Measurements from ENCODE around the gene DDIT3. TPM values are rescaled to one million over a fixed set of nuclear protein-coding genes. Genes with fewer than 3 reads are reported as not detected.
"Not testable (repeated sequence)": the region's sequence is repeated elsewhere in the genome, so short reads cannot be mapped to it uniquely, and the experiment has no call there.

Gene DDIT3
- total RNA-seq, 1 donor from 2014 or later = 19.2 TPM

DNA sequence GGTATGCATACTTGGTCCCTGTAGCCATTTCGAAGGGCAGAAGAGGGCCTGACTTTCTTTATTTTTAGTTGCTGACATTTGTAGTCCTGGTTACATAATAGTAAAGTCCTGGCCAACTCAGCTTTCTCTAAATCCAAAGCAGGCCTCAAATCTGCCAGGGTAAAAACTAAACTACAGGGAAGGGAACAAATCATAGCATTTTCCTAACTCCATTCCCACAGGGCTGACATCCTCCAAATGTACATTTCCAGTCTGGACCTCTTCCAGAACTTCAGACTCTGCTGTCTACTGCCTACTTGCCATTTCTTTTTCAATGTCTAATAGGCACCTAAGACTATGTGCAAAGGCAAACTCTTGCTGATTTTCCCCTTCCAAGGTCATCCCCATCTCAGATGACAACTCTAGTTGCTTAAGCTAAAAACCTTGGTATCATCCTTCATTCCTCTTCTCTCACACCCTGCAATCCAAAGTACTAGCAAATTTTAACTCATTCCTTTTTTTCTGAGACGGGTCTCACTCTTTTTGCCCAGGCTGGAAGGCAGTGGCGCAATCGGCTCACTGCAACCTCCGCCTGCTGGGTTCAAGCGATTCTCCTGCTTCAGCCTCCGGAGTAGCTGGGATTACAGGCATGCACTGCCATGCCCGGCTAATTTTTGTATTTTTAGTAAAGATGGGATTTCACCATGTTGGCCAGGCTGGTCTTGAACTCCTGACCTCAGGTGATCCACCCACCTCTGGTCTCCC, 2.0 kb downstream of the DDIT3 start:
- ATAC-seq (no peak), DNase-seq (ENCODE audit: missing footprints) (no peak)
- intact Hi-C loops (cut with DNase I) = no loop called here

DNA sequence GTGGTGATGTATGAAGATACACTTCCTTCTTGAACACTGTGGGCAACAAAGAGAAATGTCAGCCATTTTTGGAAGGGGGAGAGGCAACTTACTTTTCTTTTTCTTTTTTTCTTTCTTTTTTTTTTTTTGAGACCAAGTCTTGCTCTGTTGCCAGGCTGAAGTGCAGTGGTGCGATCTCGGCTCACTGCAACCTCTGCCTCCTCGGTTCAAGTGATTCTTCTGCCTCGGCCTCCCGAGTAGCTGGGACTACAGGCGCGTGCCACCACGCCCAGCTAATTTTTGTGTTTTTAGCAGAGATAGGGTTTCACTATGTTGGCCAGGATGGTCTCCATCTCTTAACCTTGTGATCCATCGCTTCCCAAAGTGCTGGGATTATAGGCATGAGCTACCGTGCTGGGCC, 2.6 kb downstream of the DDIT3 start:
- ATAC-seq; intact Hi-C loops (cut with DNase I); DNase-seq (ENCODE audit: missing footprints): not testable (repeated sequence)

DNA sequence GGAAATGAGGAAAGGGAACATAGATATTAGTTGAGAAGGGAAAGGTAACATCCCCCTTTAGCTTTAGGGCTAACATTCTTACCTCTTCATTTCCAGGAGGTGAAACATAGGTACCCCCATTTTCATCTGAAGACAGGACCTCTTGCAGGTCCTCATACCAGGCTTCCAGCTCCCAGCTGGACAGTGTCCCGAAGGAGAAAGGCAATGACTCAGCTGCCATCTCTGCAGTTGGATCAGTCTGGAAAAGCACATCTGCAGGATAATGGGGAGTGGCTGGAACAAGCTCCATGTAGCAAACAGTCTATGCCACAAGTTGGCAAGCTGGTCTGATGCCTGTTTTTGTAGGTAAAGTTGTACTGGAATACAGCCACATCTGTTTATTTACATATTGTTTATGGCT, 3.1 kb downstream of the DDIT3 start:
- DNase-seq (ENCODE audit: missing footprints) (no peak), ATAC-seq (no peak)
- intact Hi-C loops (cut with DNase I) = no loop called here

DNA sequence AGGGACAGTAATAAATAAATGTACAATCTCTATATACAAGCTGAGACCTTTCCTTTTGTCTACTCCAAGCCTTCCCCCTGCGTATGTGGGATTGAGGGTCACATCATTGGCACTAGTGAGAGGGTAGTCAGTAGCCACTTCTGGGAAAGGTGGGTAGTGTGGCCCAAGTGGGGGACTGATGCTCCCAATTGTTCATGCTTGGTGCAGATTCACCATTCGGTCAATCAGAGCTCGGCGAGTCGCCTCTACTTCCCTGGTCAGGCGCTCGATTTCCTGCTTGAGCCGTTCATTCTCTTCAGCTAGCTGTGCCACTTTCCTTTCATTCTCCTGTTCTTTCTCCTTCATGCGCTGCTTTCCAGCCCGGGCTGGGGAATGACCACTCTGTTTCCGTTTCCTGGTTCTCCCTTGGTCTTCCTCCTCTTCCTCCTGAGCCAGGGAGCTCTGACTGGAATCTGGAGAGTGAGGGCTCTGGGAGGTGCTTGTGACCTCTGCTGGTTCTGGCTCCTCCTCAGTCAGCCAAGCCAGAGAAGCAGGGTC, 3.6 kb downstream of the DDIT3 start:
- ATAC-seq (no peak), DNase-seq (ENCODE audit: missing footprints) (no peak)
- intact Hi-C loops (cut with DNase I) = no loop called here

DNA sequence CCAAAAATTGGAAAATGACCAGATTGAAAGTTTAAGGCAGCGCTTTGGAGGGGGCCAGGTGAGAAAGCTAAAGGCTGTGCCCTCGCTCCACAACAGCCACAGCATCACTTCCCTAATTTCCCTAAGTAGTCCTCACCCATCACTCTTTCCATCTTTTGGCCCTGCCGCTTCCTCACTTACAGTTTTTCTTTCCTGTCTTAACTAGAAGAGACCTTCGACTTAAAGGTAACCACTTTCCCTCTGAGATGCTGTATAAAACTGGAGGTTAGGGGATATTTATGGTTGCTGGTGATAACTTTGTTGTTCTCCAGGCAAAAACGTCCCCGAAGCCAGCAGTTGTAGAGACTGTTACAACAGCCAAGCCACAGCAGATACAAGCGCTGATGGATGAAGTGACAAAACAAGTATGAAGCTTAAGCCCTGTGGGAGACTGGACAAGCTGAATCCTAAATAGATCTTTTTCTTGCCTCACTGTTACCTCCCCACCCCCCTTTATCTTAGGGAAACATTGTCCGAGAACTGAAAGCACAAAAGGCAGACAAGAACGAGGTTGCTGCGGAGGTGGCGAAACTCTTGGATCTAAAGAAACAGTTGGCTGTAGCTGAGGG, 4.3 kb downstream of the DDIT3 start:
- DNase-seq (ENCODE audit: missing footprints) (no peak), ATAC-seq (no peak)
- intact Hi-C loops (cut with DNase I) = no loop called here

DNA sequence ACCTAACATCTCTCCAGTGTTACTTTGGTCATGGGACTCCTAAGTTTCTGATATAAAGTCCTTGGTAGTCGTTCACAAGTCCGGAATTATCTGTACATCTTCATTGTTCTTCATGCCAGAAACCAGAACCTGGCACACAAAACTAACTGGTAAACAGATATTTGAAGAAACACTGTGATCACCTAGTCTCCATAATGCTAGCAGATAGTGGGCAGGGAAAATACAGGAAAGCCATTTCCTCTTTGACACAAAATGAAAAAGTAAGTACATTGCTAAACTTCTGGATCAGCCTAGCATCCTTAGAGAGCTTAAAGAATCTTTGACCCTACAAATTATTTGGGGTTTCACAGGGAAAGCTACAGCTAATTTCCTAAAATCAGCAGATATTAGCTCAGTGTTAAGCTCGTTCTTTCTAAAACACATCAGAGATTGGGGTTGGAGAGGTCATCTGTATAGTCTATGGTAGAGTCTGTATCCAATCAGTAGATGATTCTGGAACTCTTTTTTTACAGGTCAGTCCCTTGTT, 4.8 kb downstream of the DDIT3 start:
- ATAC-seq = no peak
- DNase-seq (ENCODE audit: missing footprints) = no peak
- intact Hi-C loops (cut with DNase I) = no loop called here

DNA sequence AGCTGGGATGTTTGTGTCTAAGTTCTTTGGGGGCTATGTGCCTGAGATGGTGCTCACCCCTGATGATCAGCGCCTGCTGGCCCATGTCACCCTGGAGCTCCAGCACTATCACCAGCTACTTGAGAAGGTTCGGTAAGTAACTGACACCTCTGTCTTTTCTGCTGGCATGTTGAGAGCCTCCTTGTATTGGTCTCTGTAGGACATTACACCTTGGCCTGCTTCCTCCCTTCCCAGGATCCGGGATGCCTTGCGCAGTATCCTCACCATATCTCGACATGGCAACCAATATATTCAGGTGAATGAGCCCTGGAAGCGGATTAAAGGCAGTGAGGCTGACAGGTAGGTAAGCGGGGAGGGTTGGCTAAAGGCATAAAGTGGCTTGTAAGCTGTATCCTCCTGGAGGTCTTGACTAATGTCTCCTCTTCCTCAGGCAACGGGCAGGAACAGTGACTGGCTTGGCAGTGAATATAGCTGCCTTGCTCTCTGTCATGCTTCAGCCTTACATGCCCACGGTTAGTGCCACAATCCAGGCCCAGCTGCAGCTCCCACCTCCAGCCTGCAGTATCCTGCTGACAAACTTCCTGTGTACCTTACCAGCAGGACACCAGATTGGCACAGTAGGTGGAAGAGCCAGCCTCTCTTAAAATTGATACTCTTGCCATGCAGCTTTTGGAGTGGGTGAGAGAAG, 5.5 kb downstream of the DDIT3 start:
- intact Hi-C loops (cut with DNase I) = no loop called here
- DNase-seq (ENCODE audit: missing footprints) (no peak), ATAC-seq (no peak)

DNA sequence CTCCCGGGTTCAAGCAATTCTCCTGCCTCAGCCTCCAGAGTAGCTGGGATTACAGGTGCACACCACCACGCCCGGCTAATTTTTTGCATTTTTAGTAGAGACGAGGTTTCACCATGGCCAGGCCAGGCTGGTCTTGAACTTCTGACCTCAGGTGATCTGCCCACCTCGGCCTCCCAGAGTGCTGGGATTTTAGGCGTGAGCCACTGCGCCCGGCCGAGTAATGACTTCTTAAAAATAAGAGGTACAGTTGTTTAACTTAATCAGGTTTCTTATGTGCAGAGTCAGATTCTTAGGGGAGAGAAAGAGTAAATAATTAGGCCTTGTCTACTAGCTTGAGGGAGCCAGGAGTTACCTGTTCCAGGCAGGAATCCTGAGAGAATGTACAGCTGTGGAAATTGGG, 6.1 kb downstream of the DDIT3 start:
- DNase-seq (ENCODE audit: missing footprints); intact Hi-C loops (cut with DNase I); ATAC-seq: not testable (repeated sequence)

DNA sequence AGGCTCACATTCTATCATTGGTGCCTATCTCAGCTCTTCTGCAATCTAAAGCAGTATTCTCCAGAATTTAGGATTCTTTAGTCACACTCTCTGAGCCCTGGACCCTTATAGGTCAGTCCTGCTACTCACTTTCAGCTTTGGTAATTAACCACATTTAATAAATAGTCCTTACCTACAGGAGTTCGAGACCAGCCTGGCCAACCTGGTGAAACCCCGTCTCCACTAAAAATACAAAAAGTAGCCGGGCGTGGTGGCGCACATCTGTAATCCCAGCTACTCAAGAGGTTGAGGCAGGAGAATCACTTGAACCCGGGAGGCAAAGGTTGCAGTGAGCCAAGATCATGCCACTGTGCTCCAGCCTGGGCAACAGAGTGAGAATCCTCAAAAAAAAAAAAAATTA, 6.6 kb downstream of the DDIT3 start:
- ATAC-seq; DNase-seq (ENCODE audit: missing footprints); intact Hi-C loops (cut with DNase I): not testable (repeated sequence)

DNA sequence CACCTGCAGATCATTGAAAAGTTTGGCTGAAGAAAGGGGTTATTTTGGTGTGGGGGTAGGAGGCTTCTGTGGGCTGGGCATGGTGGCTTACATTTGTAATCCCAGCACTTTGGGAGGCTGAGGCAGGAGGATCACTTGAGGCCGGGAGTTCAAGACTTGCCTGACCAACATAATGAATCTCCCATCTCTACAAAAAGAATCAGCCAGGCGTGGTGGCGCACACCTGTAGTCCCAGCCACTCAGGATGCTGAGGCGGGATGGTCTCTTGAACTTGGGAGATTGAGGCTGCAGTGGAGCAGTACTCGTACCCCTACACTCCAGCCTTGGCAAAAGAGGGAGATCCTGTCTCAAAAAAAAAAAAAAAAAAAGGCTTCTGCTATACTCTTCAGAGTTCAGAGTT, 7.0 kb downstream of the DDIT3 start:
- no peak for ATAC-seq
- intact Hi-C loops (cut with DNase I) = no loop called here
- no peak for DNase-seq (ENCODE audit: missing footprints)

DNA sequence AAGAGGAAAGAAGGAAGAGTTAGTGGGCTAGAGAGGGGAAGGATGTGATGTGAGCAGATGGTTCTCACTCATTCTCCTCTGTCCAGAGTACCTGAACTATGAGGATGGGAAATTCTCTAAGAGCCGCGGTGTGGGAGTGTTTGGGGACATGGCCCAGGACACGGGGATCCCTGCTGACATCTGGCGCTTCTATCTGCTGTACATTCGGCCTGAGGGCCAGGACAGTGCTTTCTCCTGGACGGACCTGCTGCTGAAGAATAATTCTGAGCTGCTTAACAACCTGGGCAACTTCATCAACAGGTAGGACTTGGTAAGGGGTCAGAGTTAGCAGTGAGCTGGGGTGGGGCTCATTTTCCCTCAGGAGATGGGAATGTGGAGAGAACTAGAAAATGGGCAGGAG, 7.6 kb downstream of the DDIT3 start:
- ATAC-seq = no peak
- DNase-seq (ENCODE audit: missing footprints) = no peak
- intact Hi-C loops (cut with DNase I) = no loop called here

DNA sequence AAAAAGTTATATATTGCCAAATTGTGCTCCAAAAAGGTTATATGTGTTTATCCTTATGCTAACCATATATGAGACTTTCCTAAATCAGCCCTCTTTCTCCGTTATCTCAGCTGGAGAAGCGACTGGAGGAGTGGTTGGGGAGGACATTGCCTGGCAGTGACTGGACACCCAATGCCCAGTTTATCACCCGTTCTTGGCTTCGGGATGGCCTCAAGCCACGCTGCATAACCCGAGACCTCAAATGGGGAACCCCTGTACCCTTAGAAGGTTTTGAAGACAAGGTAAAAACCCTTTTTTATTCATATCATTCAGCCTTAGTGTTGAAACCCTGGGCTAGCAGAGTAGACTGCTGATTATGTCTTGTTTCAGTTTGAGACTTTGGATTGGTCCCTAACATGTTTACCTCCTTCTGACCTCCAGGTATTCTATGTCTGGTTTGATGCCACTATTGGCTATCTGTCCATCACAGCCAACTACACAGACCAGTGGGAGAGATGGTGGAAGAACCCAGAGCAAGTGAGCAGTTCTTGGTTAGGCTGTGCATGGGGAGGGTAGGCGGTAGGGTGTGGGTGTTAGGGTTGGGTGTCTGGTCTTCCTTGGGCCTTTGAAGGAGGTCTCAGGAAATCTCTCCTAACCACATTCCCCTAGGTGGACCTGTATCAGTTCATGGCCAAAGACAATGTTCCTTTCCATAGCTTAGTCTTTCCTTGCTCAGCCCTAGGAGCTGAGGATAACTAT, 8.6 kb downstream of the DDIT3 start:
- DNase-seq (ENCODE audit: missing footprints) = no peak
- intact Hi-C loops (cut with DNase I) = no loop called here
- ATAC-seq = no peak

DNA sequence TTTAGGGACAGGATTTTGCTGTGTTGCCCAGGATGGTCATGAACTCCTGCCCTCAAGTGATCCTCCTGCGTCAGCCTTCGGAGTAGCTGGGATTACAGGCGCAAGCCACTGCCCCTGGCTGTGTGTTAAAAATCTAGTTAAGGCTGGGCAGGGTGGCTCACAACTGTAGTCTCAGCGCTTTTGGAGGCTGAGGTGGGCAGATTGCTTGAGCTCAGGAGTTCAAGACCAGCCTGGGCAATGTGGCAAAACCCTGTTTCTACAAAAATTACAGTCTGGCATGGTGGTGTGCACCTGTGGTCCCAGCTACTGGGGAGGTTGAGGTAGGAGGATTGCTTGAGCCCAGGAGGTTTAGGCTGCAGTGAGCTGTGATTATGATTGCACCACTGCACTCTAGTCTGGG, 9.2 kb downstream of the DDIT3 start:
- intact Hi-C loops (cut with DNase I) = no loop called here
- no peak for DNase-seq (ENCODE audit: missing footprints)
- no peak for ATAC-seq

DNA sequence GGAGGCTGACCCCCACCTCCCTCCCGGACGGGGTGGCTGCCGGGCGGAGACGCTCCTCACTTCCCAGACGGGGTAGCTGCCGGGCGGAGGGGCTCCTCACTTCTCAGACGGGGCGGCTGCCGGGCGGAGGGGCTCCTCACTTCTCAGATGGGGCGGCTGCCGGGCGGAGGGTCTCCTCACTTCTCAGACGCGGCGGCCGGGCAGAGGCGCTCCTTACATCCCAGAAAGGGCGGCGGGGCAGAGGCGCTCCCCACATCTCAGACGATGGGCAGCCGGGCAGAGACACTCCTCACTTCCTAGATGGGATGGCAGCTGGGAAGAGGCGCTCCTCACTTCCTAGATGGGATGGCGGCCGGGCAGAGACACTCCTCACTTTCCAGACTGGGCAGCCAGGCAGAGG, 12.5 kb downstream of the DDIT3 start:
- ATAC-seq; DNase-seq (ENCODE audit: missing footprints); intact Hi-C loops (cut with DNase I): not testable (repeated sequence)

DNA sequence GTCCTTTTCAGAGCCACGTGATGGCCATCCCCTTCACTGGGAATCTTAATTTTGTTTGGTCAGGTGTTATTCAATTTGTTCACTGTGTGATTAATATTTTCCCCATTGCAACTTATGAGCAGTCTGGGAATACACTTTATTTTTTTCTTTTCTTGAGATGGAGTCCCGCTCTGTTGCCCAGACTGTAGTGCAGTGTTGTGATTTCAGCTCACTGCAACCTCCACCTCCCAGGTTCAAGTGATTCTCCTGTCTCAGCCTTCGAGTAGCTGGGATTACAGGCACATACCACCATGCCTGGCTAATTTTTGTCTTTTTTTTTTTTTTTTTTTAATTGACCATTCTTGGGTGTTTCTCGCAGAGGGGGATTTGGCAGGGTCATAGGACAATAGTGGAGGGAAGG, 13.8 kb downstream of the DDIT3 start:
- ATAC-seq; intact Hi-C loops (cut with DNase I); DNase-seq (ENCODE audit: missing footprints): not testable (repeated sequence)

DNA sequence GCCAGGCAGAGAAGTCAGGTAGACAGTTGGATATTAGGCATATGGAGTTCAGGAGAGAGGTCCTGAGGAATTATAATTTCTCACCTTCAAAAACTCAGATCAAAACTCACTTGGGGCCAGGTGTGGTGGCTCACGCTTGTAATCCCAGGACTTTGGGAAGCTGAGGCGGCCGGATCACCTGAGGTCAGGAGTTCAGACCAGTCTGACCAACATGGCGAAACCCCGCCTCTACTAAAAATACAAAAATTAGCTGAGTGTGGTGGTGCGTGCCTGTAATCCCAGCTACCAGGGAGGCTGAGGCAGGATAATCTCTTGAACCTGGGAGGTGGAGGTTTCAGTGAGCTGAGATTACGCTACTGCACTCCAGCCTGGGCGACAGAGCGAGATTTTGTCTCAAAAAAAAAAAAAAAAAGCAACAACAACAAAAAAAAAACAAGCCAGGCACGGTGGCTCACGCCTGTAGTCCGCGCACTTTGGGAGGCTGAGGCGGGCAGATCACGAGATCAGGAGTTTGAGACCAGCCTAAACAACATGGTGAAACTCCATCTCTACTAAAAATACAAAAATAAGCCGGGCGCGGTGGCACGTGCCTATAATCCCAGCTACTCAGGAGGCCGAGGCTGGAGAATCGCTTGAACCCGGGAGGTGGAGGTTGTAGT, 17.9 kb downstream of the DDIT3 start:
- DNase-seq (ENCODE audit: missing footprints); ATAC-seq; intact Hi-C loops (cut with DNase I): not testable (repeated sequence)

DNA sequence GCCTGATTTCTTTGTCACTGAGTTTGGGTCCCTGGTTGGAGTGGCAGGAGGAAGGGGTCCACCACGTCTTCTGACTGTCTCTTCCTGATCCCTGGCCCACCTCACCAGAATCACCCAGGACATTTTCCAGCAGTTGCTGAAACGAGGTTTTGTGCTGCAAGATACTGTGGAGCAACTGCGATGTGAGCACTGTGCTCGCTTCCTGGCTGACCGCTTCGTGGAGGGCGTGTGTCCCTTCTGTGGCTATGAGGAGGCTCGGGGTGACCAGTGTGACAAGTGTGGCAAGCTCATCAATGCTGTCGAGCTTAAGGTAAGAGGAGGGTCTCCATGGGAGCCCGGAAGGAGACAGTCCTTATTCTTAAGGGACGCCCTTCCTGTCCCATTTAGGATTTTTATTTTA, 20.1 kb downstream of the DDIT3 start:
- ATAC-seq (no peak), DNase-seq (ENCODE audit: missing footprints) (no peak)
- intact Hi-C loops (cut with DNase I) = no loop called here

DNA sequence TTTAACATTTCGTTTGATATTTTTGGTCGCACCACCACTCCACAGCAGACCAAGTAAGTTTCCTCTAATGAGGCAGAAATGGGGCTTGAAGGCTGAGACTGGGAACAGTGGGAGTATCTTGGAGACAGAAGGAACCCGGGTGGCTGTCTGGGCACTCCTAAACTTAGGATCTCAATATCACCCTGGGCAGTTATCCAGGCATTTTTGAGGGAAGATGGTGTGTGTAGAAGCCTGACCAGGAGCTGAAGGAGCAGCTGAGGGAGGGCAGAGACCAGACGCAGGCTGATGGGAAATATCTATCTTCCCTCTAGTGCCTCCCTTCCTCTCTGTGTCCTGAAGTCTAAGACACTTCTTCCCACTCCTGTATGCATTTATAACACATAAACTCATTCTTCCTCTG, 21.7 kb downstream of the DDIT3 start:
- DNase-seq (ENCODE audit: missing footprints) = no peak
- intact Hi-C loops (cut with DNase I) = no loop called here
- ATAC-seq = no peak
